ENCODE results near the gene HSD17B13. TPM values are rescaled to one million over a fixed set of nuclear protein-coding genes. Genes with fewer than 3 reads are reported as not detected.

Gene HSD17B13
- total and polyA plus RNA-seq, 12 donors = 0.10 to 0.83 (median 0.36) TPM; not detected in 3

GRCh38 chr4:87268411-87268810 lies 54.3 kb downstream of the HSD17B13 start:
- no peak overlapping the region for H3K4me3 ChIP-seq
- H3K9me3 ChIP-seq = no peaks in the 10 kb centered on the region
- no peaks in the 10 kb centered on the region for H3K36me3 ChIP-seq
- ATAC-seq = no peak
- whole genome bisulfite sequencing, 2 donors = 77 to 81% methylated on average over 5 of the region's 5 CpGs
- no peak for DNase-seq
- H3K27me3 ChIP-seq = no peaks in the 10 kb centered on the region
- intact Hi-C loops (cut with DNase I) = no loop called here
- H3K4me1 ChIP-seq = no peaks in the 10 kb centered on the region
- no peak overlapping the region for H3K27ac ChIP-seq
- TF ChIP-seq CTCF (IDR thresholded peaks at IDR 0.05) = no peak

GRCh38 chr4:87266986-87267385 lies 55.7 kb downstream of the HSD17B13 start:
- no peak overlapping the region for H3K4me3 ChIP-seq
- no peak overlapping the region for H3K27ac ChIP-seq
- ATAC-seq (no peak), DNase-seq (no peak)
- H3K4me1 ChIP-seq = no peaks in the 10 kb centered on the region
- WGBS, 2 donors = 56 to 67% methylated on average over 3 of the region's 3 CpGs
- peaks cover 0 to 8% (median 0%) of the 10 kb centered on the region in 11 donors for H3K9me3 ChIP-seq
- no peaks in the 10 kb centered on the region for H3K36me3 ChIP-seq
- intact Hi-C loops (cut with DNase I) = no loop called here
- no peak for TF ChIP-seq CTCF (IDR thresholded peaks at IDR 0.05)
- no peaks in the 10 kb centered on the region for H3K27me3 ChIP-seq

GRCh38 chr4:87262886-87263285 lies 59.8 kb downstream of the HSD17B13 start:
- H3K9me3 ChIP-seq = peaks cover 0 to 8% (median 0%) of the 10 kb centered on the region in 11 donors
- intact Hi-C loops (cut with DNase I) = no loop called here
- no peaks in the 10 kb centered on the region for H3K27me3 ChIP-seq
- H3K36me3 ChIP-seq = no peaks in the 10 kb centered on the region
- 90 to 96% methylated on average over 1 of the region's 1 CpG for WGBS, 2 donors
- DNase-seq = no peak
- no peak overlapping the region for H3K4me3 ChIP-seq
- no peak for ATAC-seq
- H3K27ac ChIP-seq = no peak overlapping the region
- TF ChIP-seq CTCF (IDR thresholded peaks at IDR 0.05) = no peak
- no peaks in the 10 kb centered on the region for H3K4me1 ChIP-seq

- Histone ChIP-seq H3K27me3 (no peaks in the 10 kb centered on the region), H3K27ac (no peak overlapping the region), H3K4me1 (no peaks in the 10 kb centered on the region), H3K4me3 (no peak overlapping the region), H3K9me3 (peaks cover 0 to 8% (median 0%) of the 10 kb centered on the region in 11 donors), H3K36me3 (no peaks in the 10 kb centered on the region)
- TF ChIP-seq CTCF (IDR thresholded peaks at IDR 0.05) = no peak
- intact Hi-C loops (cut with DNase I) = no loop called here
- ATAC-seq = no peak
- DNase-seq = no peak
- WGBS, 2 donors = 91 to 95% methylated on average over 2 of the region's 2 CpGs
These were observed 62.2 kb downstream of the HSD17B13 start for GRCh38 chr4:87260477-87260876.

All from heart right ventricle (tissue), 16 donors.